Neuronal stem cell (in vitro differentiated cells): ENCODE results near the gene UBE2M.

Experiments used
- DNase-seq: peaks from one replicate; pipeline ENCODE4 v3.0.0-alpha.2; 2013; ENCODE audit warnings: low spot score
- H2AFZ ChIP-seq: one replicate; pipeline ENCODE4 v1.6.1; 2013; ENCODE audit warnings: mild to moderate bottlenecking, low read length, inconsistent platforms
- H2AK5ac ChIP-seq: 2 replicates; pipeline ENCODE4 v1.6.1; 2013; ENCODE audit warnings: low read depth, mild to moderate bottlenecking, inconsistent platforms, low read length, moderate library complexity, mixed read lengths
- H2BK120ac ChIP-seq: 2 replicates; pipeline ENCODE4 v1.6.1; 2013; ENCODE audit warnings: low read depth, mild to moderate bottlenecking, inconsistent platforms, low read length, moderate library complexity, mixed read lengths
- H2BK12ac ChIP-seq: one replicate; pipeline ENCODE4 v1.6.1; 2013; ENCODE audit warnings: low read length, inconsistent platforms
- H2BK15ac ChIP-seq: 2 replicates; pipeline ENCODE4 v1.6.1; 2013; ENCODE audit warnings: mild to moderate bottlenecking, low read length, inconsistent platforms, mixed read lengths
- H2BK5ac ChIP-seq: one replicate; pipeline ENCODE4 v1.6.1; 2013; ENCODE audit warnings: inconsistent platforms, mild to moderate bottlenecking, low read length, moderate library complexity
- H3K14ac ChIP-seq: one replicate; pipeline ENCODE4 v1.6.1; 2013; ENCODE audit warnings: low read length, inconsistent platforms
- H3K18ac ChIP-seq: 2 replicates; pipeline ENCODE4 v1.6.1; 2013; ENCODE audit warnings: low read length, inconsistent platforms
- H3K23ac ChIP-seq: 2 replicates; pipeline ENCODE4 v1.6.1; 2013; ENCODE audit warnings: low read depth, mild to moderate bottlenecking, mixed read lengths, low read length, inconsistent platforms; ENCODE audit not compliant: poor library complexity
- H3K27ac ChIP-seq: replicated peaks from 3 replicates; pipeline ENCODE4 v1.5.1; 2013; ENCODE audit warnings: low read length, inconsistent platforms
- H3K27me3 ChIP-seq, 3 experiments: 2 replicates each; pipeline ENCODE4 v1.6.1; 2013; ENCODE audit warnings: low read length in 3 of 3, mild to moderate bottlenecking in 2 of 3, inconsistent platforms in 1 of 3, low read depth in 1 of 3, mixed read lengths in 1 of 3, moderate library complexity in 1 of 3; ENCODE audit not compliant: control insufficient read depth in 3 of 3, insufficient read depth in 3 of 3
- H3K36me3 ChIP-seq, 2 donors: replicated peaks in 1 of 2; 2 replicates each; pipeline ENCODE4 v1.6.1; 2013; ENCODE audit warnings: low read length in 2 of 2; ENCODE audit not compliant: control insufficient read depth in 2 of 2, insufficient read depth in 2 of 2
- H3K4ac ChIP-seq: 2 replicates; pipeline ENCODE4 v1.6.1; 2013; ENCODE audit warnings: inconsistent platforms, mild to moderate bottlenecking, low read length, moderate library complexity
- H3K4me1 ChIP-seq, 2 donors: 1 replicate in 1 of 2; 2 replicates in 1 of 2; pipeline ENCODE4 v1.6.1; 2013; ENCODE audit warnings: low read length in 2 of 2, low read depth in 1 of 2; ENCODE audit not compliant: control insufficient read depth in 2 of 2, insufficient read depth in 1 of 2
- H3K4me2 ChIP-seq: one replicate; pipeline ENCODE4 v1.6.1; 2013; ENCODE audit warnings: mild to moderate bottlenecking, low read length, inconsistent platforms; ENCODE audit not compliant: insufficient read depth, poor library complexity, severe bottlenecking
- H3K4me3 ChIP-seq, 2 donors: 2 replicates each; pipeline ENCODE4 v1.5.1; 2013; ENCODE audit warnings: low read length in 2 of 2, mild to moderate bottlenecking in 2 of 2, inconsistent platforms in 1 of 2, moderate library complexity in 1 of 2
- H3K79me1 ChIP-seq: one replicate; pipeline ENCODE4 v1.6.1; 2013; ENCODE audit warnings: low read depth, mild to moderate bottlenecking, inconsistent platforms, low read length, moderate library complexity
- H3K9ac ChIP-seq: one replicate; pipeline ENCODE4 v1.6.1; 2013; ENCODE audit warnings: mild to moderate bottlenecking, low read depth, low read length, inconsistent platforms; ENCODE audit not compliant: poor library complexity
- H3K9me3 ChIP-seq, 2 donors: replicated peaks in 1 of 2; 2 replicates each; pipeline versions ENCODE3 to v1.6.1; 2013; ENCODE audit warnings: low read length in 2 of 2, mild to moderate bottlenecking in 2 of 2, inconsistent platforms in 1 of 2, low read depth in 1 of 2, mixed read lengths in 1 of 2, moderate library complexity in 1 of 2; ENCODE audit not compliant: control insufficient read depth in 2 of 2, insufficient read depth in 1 of 2
- H4K8ac ChIP-seq: one replicate; pipeline ENCODE4 v1.6.1; 2013; ENCODE audit warnings: low read depth, mild to moderate bottlenecking, inconsistent platforms, low read length, moderate library complexity
- H4K91ac ChIP-seq: one replicate; pipeline ENCODE4 v1.6.1; 2013; ENCODE audit warnings: low read length, low read depth, mild to moderate bottlenecking, inconsistent platforms; ENCODE audit not compliant: poor library complexity
- WGBS, 2 donors: extraction: QIAGEN DNeasy Blood & Tissue Kit; methylation state at CpG; one replicate each; pipeline ENCODE4 v1.1.7; 2013; ENCODE audit warnings: missing lambda C conversion rate in 2 of 2, mixed read lengths in 1 of 2; ENCODE audit not compliant: insufficient read length in 2 of 2, insufficient replicate concordance in 1 of 2; ENCODE audit errors: extremely low coverage in 2 of 2; 5-methylcytosine and 5-hydroxymethylcytosine counted together

UBE2M gene

GRCh38 chr19:58562122-58563033 lies 4.0 kb upstream of the UBE2M start:
- peak overlapping the region; percentile 97 for H2BK15ac ChIP-seq
- no peak for DNase-seq
- H3K27ac ChIP-seq, result no peak overlapping the region

GRCh38 chr19:58561373-58562121 lies 3.1 kb upstream of the UBE2M start:
- DNase-seq, result no peak
- no peak overlapping the region for H2BK120ac ChIP-seq
- peak overlapping the region; percentile 85 for H2AK5ac ChIP-seq
- H3K4me3 ChIP-seq, result no peak overlapping the region
- peak overlapping the region; percentile 98 for H3K23ac ChIP-seq
- H3K9me3 ChIP-seq, result peaks cover 0 to 6% of the 10 kb centered on the region in 2 donors
- H2AFZ ChIP-seq, result no peak overlapping the region
- peak overlapping the region; percentile 97 for H3K18ac ChIP-seq
- no peak overlapping the region for H4K91ac ChIP-seq
- H3K4me1 ChIP-seq, result peaks cover 13 to 24% of the 10 kb centered on the region in 2 donors
- H3K4ac ChIP-seq, result peak overlapping the region; percentile 97
- no peak overlapping the region for H2BK5ac ChIP-seq
- peaks cover 4% of the 10 kb centered on the region for H3K79me1 ChIP-seq
- WGBS, 2 donors, result no CpG with 5 or more reads among the region's 16 CpGs
- H3K4me2 ChIP-seq, result peak overlapping the region; percentile 68
- peak overlapping the region; percentile 91 for H2BK12ac ChIP-seq
- peak overlapping the region; percentile 95 for H3K9ac ChIP-seq
- peaks cover 0 to 22% (median 0%) of the 10 kb centered on the region in 3 experiments for H3K27me3 ChIP-seq
- peak overlapping the region; percentile 97 for H4K8ac ChIP-seq
- peak overlapping the region; percentile 97 for H2BK15ac ChIP-seq
- H3K27ac ChIP-seq, result no peak overlapping the region
- no peak overlapping the region for H3K14ac ChIP-seq
- H3K36me3 ChIP-seq, result peaks cover 7 to 45% of the 10 kb centered on the region in 2 donors

More at GRCh38 chr19:58562122-58563033, 4.0 kb upstream of the UBE2M start:
- H3K4me1 ChIP-seq, result peaks cover 8 to 19% of the 10 kb centered on the region in 2 donors
- no CpG with 5 or more reads among the region's 107 CpGs for WGBS, 2 donors
- H3K9me3 ChIP-seq, result peaks cover 0 to 6% of the 10 kb centered on the region in 2 donors
- peak overlapping the region; percentile 97 for H3K14ac ChIP-seq
- peak overlapping the region in 1 of 2 donors; percentile 76 for H3K4me3 ChIP-seq
- H4K91ac ChIP-seq, result peak overlapping the region; percentile 88
- no peak overlapping the region for H2AFZ ChIP-seq
- peaks cover 2% of the 10 kb centered on the region for H3K79me1 ChIP-seq
- H3K27me3 ChIP-seq, result peaks cover 0 to 22% (median 0%) of the 10 kb centered on the region in 3 experiments
- H3K9ac ChIP-seq, result peak overlapping the region; percentile 95
- H2BK120ac ChIP-seq, result no peak overlapping the region
- H3K4ac ChIP-seq, result peak overlapping the region; percentile 98
- H2BK12ac ChIP-seq, result peak overlapping the region; percentile 91
- peaks cover 3 to 45% of the 10 kb centered on the region in 2 donors for H3K36me3 ChIP-seq
- peak overlapping the region; percentile 87 for H2AK5ac ChIP-seq
- peak overlapping the region; percentile 68 for H3K4me2 ChIP-seq
- H3K18ac ChIP-seq, result peak overlapping the region; percentile 97
- no peak overlapping the region for H2BK5ac ChIP-seq
- peak overlapping the region; percentile 97 for H4K8ac ChIP-seq
- H3K23ac ChIP-seq, result peak overlapping the region; percentile 98

GRCh38 chr19:58560921-58561320 lies 2.5 kb upstream of the UBE2M start:
- DNase-seq, result no peak
- no peak overlapping the region for H4K91ac ChIP-seq
- H3K36me3 ChIP-seq, result peaks cover 13 to 48% of the 10 kb centered on the region in 2 donors

More at GRCh38 chr19:58560921-58561320, 2.5 kb upstream of the UBE2M start:
- no peak overlapping the region for H3K4ac ChIP-seq
- no peak overlapping the region for H4K8ac ChIP-seq
- no peak overlapping the region for H3K14ac ChIP-seq
- H3K27ac ChIP-seq, result no peak overlapping the region
- H3K23ac ChIP-seq, result no peak overlapping the region
- H2BK5ac ChIP-seq, result no peak overlapping the region
- H2BK15ac ChIP-seq, result no peak overlapping the region
- no peak overlapping the region for H2AK5ac ChIP-seq
- peaks cover 0 to 6% of the 10 kb centered on the region in 2 donors for H3K9me3 ChIP-seq
- no peak overlapping the region for H3K18ac ChIP-seq
- H3K4me1 ChIP-seq, result peaks cover 13 to 24% of the 10 kb centered on the region in 2 donors
- peaks cover 6% of the 10 kb centered on the region for H3K79me1 ChIP-seq
- H3K27me3 ChIP-seq, result peaks cover 0 to 22% (median 0%) of the 10 kb centered on the region in 3 experiments
- no peak overlapping the region for H3K4me3 ChIP-seq
- H2AFZ ChIP-seq, result no peak overlapping the region
- H3K9ac ChIP-seq, result no peak overlapping the region
- H3K4me2 ChIP-seq, result no peak overlapping the region
- no peak overlapping the region for H2BK12ac ChIP-seq
- H2BK120ac ChIP-seq, result no peak overlapping the region
